ENCODE data around the gene GRAMD1B.
"Not testable (repeated sequence)": the region's sequence is repeated elsewhere in the genome, so short reads cannot be mapped to it uniquely, and the experiment has no call there.

The GRAMD1B gene

DNA sequence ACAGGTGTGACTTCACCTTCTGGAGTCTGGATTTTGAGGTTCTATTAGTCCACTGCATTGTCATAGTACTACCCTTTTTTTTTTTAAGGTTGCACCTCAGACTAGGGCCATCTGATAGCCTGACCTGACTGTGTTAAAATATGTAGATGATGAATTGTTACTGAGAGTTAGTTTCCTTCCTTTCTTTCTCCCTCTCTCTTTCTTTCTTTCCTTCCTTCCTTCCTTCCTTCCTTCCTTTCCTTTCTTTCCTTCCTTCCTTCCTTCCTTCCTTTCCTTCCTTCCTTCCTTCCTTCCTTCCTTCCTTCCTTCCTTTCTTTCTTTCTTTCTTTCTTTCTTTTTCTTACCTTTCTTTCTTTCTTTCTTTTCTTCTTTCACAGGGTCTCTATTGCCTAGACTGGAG is 83.2 kb downstream of the GRAMD1B start:
- DNase-seq: not testable (repeated sequence)

DNA sequence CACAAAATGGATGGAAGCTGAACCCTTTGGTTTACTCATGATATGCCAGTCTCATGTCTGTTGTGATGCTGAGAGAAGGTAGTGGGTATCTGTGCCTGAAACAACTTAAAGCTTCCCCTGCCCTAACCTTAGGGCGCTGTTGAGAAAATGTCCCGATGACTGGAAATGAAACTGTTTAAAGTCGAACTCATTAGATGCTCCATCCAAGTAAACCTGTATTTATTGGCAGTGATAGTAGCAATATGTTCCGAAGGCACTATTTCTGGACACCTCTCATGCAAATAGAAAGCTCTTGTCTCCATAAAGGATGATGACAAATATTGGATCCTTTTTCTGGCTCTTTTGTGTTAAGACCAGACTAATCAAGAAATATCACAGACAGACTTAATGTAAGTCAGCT is 86.2 kb downstream of the GRAMD1B start:
- DNase-seq: no peak

DNA sequence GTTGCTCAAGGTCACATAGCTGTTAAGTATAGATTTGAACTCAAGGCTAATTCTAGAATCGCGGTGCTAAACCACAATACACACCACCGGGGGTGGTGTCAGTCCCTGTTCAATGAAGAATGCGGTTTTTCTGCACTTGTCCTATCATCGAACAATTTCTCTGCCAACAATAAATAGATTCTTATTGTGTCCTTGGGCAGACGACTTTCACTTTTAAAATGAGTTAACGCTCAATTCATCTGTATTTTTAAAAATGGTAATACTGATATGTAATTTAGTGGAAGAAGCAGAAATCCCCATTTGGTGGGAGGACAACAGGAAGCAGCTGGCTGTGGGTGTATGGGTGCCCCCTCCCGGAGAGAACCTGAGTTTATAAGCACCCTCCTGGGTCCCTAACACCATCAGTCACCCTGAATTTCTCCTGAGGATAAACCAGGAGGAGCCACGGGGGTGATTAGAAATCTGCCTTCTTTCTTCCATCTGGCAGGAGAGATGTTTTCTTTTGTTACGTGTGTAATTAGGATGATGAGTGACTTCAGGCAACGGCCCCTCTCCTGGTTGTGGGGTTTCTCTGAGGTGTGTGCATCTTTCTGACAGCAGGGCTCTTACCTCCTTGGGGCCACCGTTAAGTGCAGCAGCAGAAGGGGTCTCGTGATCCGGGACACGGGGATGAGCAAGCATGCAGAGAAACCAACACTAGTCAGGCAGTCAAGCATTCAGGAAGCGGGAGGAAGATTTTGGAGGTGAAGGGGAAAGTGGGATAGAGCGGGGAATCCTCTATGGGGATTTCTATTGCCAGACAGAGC is 87.7 kb downstream of the GRAMD1B start:
- DNase-seq: no peak

DNA sequence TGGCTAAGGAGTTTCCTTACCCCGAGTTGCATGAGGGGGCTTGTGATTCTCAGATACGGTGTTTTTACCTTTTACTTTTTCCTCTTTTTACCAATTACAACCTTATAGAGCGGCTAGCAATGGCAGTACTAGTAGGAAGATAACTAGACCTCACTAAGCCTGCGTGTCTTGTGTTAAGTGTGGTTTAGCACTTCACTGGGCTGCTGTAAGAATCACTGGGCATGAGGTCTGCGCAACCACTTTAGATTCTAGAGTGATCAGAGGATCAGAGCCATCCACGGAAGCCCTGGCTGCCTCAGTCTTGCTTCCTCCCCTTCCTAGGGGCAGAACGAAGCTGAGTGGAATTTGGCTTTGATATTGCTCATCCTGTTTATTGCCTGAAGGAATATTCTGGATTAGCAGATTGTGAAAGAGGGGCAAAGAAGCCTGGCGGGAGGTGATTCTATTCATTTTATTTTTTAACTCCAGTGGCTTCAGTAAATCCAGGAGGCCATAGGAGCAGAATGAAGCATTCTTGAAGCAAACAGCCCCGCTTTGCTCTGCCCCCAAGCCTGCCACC is 88.5 kb downstream of the GRAMD1B start:
- no peak for DNase-seq

DNA sequence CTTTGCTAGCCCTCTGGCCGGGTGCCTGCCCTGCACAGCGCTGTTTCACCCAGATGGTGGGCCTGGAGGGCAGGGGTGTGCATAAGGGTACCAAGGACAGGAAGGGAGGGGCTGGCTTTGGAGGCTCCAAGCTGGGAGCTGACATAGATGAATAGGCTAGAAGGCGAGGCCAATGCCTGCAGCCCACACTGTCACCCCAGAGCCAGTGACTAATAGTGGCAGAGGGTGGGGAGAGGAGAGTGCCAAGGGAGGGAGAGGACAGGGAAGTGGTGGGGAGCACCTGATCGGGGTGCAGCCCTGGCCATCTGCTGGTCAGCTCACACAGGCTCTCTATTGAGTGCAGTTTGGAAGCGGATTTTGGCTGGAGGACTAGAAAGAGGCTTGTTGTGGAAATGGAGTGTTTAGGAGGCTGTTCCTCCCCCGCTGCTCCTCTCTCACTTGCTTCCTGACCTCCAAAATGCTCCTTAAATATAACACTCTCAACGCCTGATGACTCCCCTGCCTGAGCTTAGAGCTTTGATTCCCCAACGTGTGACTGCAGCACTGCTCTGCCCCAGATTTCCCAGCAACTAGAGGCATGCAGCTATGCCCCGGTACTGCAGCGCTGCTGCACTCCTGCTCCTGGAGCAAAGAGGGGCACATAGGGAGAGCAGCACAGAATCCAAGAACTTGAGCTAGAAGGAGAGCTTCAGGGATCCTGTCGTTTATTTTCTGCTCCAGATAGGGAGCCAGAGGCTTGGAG is 89.2 kb downstream of the GRAMD1B start:
- DNase-seq: no peak

- no peak for DNase-seq
Observed at GRCh38 chr11:123519797-123520193, 89.7 kb downstream of the GRAMD1B start.

- DNase-seq: not testable (repeated sequence)
Observed at GRCh38 chr11:123520476-123520875, 90.4 kb downstream of the GRAMD1B start.

GRCh38 chr11:123521001-123521400 is 90.9 kb downstream of the GRAMD1B start:
- no peak for DNase-seq

- no peak for DNase-seq
Observed at GRCh38 chr11:123521930-123522329, 91.9 kb downstream of the GRAMD1B start.

GRCh38 chr11:123523539-123523938 is 93.5 kb downstream of the GRAMD1B start:
- no peak for DNase-seq

- DNase-seq: no peak
Observed at GRCh38 chr11:123525097-123525496, 95.0 kb downstream of the GRAMD1B start.

DNA sequence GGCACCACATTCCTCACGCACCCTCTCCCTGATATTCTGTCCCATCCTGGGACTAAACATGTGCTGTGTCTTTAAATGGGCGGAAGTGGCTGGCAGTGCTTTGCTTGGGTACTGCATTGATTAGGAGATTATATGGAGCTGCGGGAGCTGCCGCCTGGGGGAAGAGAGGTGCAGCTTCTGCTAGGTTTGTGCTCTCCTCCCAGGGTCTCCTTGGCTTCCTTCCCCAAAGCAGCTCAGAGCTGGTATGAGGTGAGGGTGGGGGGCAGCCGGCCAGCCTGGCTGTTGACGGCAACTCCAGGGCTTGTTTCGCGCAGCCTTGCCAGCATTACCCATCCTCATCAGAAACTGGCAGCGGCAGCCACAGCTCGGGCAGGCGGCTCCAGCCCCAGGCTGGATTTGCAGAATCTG is 95.4 kb downstream of the GRAMD1B start:
- DNase-seq: no peak

GRCh38 chr11:123526027-123526805 is 96.1 kb downstream of the GRAMD1B start:
- DNase-seq: no peak

GRCh38 chr11:123526918-123527317 is 96.8 kb downstream of the GRAMD1B start:
- no peak for DNase-seq

GRCh38 chr11:123527526-123527925 is 97.5 kb downstream of the GRAMD1B start:
- DNase-seq: no peak

DNA sequence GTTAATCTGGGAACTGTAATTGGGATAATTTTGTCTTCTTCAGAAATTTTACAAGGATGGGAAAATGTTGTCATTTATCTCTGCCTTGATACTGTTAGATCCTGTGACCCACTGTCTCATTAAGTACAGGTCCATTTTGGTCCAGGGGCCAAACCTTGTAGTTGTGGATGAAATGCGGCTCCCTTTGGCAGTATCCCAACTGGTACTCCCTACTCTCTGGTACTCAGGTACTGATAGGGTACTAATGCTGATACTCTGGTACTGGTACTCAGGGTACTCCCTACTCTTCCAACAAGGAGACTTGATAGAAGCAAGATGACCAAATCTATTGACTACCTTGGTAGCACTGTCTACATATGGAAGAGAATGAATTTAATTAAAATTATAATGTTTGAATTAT is 97.9 kb downstream of the GRAMD1B start:
- no peak for DNase-seq

- DNase-seq: no peak
Observed at GRCh38 chr11:123531325-123531724, 101.3 kb downstream of the GRAMD1B start.

GRCh38 chr11:123532131-123532530 is 102.1 kb downstream of the GRAMD1B start:
- no peak for DNase-seq

GRCh38 chr11:123535401-123535800 is 105.3 kb downstream of the GRAMD1B start:
- no peak for DNase-seq

GRCh38 chr11:123536690-123537437 is 106.8 kb downstream of the GRAMD1B start:
- DNase-seq: no peak

DNA sequence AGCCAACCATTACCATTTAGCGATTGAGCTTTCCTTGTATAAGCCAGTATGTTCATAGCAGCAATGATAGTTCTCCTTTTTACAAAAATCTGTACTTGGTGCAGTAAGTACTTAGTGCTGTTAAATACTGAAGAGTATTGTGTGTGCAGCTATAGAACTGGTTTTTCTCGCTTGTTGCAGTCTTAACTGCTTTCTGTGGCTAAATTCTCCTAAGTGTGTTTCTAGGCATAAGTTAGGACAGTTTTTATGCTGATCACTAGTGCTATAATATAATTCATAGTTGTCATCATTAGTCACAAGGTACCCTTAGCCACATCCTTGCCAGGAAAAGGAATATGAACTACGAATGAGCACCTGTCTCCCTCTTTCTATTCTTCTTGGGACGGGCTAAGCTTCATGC is 107.7 kb downstream of the GRAMD1B start:
- DNase-seq: no peak

GRCh38 chr11:123543797-123544196 is 113.7 kb downstream of the GRAMD1B start:
- no peak for DNase-seq

Measured in CD4-positive, alpha-beta T cell treated with Interleukin-12 subunit alpha and Interleukin-12 subunit beta, for 1 hour (primary cell).